ENCODE measurements around the gene CCPG1.
"Not testable (repeated sequence)": the region's sequence is repeated elsewhere in the genome, so short reads cannot be mapped to it uniquely, and the experiment has no call there.

The CCPG1 gene, protein sequence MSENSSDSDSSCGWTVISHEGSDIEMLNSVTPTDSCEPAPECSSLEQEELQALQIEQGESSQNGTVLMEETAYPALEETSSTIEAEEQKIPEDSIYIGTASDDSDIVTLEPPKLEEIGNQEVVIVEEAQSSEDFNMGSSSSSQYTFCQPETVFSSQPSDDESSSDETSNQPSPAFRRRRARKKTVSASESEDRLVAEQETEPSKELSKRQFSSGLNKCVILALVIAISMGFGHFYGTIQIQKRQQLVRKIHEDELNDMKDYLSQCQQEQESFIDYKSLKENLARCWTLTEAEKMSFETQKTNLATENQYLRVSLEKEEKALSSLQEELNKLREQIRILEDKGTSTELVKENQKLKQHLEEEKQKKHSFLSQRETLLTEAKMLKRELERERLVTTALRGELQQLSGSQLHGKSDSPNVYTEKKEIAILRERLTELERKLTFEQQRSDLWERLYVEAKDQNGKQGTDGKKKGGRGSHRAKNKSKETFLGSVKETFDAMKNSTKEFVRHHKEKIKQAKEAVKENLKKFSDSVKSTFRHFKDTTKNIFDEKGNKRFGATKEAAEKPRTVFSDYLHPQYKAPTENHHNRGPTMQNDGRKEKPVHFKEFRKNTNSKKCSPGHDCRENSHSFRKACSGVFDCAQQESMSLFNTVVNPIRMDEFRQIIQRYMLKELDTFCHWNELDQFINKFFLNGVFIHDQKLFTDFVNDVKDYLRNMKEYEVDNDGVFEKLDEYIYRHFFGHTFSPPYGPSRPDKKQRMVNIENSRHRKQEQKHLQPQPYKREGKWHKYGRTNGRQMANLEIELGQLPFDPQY

DNA sequence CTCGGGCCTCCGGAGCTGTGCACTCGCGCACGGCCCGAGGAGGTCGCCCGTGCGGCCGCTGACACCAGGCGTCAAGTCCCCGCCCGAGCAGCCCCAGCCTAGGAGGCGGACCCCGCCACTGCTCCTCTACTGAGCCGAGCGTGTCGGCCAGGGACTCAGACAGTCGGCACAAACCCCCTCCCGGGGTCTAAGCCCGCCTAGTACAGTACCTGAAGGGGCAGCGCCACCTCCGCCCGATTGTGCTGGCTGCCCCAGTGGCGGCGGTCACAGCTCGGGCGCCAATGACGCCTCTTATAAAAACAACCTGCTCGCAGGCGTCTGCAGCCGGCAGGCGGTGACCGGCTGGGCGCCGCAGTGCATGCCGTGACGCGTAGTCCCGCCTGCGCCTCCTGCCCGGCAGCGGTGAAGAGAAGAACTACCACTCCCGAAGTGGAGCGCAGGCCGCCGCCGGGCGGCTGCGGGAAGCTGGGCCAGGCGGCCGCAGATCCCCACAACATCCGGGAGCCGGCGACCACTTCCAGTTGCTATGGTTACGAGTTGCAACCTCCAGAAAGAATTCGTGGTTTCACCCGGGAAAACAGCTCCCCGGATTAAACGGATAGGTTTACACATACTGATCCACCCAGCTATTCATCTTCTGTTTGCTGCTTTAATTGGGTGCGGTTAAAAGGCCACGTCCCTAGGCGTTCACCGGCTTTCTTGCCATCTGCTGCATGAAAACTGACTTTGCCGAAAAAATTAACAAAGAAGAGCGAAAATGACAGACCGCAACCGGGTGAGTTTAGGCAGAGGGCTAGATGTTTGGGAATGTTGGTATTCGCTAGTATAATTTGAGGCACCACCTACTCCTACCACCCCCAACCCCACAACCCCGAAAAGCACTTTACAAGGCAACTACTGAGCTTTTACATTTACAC is at the start of gene CCPG1, which contains the start of gene PIERCE2:
CCPG1 (minus strand) TSS at position 348 of the 917 bp plus-strand sequence. CDS start 18,935 bp downstream, outside the sequence.
PIERCE2 (plus strand) TSS at position 484 of the 917 bp plus-strand sequence; CDS start at position 758, 274 bp downstream.
- DNase-seq = peak; percentile 99

DNA sequence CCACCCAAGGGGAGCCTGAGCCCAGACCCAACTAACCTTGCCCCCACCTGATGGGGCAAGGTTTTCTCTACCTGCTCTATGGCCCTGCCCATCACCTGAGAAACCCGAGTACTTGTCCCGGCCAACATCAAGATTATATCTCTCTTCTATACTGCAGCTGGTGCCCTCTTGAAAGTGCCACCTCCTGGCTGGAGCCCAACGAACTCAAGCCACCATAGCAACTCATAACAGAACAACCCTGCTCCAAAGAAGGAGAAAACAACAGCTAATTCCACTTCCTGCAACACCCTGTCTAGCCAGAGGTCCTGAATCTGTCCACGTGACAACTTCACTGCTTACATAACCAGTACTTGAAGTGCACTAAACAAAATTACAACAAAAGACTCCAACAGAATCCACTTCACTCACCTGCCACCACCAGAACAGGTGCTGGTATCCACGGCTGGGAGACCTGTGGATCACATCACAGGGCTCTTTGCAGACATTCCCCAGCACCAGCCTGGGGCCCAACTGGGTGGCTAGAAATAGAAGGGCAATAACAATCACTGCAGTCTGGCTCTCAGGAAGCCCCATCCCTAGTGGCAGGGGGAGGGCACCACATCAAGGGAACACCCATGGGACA is 49.4 kb upstream of the CCPG1 start:
- no peak for DNase-seq

DNA sequence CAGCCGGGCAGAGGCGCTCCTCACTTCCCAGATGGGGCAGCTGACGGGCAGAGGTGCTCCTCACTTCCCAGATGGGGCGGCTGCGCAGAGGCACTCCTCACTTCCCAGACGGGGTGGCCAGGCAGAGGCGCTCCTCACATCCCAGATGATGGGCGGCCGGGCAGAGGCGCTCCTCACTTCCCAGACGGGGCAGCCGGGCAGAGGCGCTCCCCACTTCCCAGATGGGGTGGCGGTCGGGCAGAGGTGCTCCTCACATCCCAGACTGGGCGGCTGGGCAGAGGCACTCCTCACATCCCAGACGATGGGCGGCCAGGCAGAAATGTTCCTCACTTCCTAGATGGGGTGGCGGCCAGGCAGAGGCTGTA is 38.9 kb upstream of the CCPG1 start:
- not testable (repeated sequence) for DNase-seq

DNA sequence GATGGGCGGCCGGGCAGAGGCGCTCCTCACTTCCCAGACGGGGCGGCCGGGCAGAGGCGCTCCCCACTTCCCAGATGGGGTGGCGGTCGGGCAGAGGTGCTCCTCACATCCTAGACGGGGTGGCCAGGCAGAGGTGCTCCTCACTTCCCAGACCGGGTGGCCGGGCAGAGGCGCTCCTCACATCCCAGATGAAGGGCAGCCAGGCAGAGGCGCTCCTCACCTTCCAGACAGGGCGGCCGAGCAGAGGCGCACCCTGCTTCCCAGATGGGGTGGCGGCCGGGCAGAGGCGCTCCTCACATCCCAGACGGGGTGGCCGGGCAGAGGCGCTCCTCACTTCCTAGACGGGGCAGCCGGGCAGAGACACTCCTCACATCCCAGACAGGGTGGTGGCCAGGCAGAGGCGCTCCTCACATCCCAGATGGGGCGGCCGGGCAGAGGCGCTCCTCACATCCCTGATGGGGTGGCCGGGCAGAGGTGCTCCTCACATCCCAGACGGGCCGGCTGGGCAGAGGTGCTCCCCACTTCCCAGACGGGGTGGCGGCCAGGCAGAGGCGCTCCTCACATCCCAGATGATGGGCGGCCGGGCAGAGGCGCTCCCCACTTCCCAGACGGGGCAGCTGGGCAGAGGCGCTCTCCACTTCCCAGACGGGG is 38.3 kb upstream of the CCPG1 start:
- DNase-seq = not testable (repeated sequence)

DNA sequence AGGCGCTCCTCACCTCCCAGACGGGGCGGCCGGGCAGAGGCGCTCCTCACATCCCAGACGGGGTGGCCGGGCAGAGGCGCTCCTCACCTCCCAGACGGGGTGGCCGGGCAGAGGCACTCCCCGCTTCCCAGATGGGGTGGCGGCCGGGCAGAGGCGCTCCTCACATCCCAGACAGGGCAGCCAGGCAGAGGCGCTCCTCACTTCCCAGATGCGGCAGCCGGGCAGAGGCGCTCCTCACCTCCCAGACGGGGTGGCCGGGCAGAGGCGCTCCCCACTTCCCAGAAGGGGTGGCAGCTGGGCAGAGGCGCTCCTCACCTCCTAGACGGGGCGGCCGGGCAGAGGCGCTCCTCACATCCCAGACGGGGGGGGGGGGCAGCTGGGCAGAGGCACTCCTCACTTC is 37.8 kb upstream of the CCPG1 start:
- not testable (repeated sequence) for DNase-seq

DNA sequence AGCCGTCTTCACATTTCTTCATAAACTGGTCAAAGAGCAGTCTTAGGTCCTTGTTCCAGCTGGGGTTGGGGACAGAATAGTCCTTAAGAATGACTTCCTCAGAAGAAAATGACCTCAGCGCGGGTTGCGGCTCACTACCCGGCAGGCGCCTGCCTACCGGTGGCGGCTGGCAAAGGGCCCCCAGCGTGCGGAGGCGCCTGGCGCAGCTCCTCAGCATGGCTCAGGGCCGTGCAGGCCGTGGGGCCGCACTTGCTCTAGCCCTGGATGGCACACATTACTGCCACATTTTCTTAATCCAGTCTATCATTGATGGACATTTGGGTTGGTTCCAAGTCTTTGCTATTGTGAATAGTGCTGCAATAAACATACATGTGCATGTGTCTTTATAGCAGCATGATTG is 35.0 kb upstream of the CCPG1 start:
- DNase-seq = not testable (repeated sequence)

DNA sequence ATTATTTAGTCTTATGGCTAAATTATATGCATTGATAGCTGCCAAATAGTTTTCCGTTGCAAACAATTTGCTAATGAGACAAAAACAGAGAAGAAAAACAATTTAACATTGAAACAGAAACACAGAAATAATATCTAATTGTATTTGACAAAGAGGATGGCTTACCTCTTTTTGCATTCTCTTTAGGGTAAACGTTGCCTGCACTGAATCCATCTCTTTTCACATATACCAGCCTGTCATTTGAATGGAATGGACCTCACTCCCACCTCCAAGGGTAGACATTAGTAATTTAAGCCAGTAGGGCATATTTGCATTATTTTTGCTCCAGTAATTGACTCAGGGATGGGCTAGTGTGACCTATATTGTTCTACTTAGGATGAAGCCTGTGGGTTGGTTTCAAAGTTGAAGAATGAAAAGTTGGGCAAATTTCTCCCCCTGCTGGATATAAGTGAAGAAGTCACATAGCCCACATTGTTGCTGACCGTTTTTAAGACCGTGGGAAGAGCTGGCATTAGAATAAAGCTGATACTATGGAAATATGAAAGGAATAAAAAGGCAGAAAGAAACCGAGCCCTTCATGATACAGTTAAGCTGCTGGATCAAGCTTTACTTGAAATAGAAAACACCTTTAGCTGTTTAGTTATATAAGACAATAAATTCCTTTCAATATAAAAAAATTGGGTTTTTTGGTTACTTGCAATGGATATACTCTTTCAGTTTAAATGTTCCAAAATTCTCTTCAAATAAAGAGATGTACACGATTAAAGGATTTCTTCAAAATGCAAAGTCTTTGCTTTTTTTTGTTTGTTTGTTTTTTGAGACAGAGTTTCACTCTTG is 27.0 kb upstream of the CCPG1 start:
- peak; percentile 29 for DNase-seq

DNA sequence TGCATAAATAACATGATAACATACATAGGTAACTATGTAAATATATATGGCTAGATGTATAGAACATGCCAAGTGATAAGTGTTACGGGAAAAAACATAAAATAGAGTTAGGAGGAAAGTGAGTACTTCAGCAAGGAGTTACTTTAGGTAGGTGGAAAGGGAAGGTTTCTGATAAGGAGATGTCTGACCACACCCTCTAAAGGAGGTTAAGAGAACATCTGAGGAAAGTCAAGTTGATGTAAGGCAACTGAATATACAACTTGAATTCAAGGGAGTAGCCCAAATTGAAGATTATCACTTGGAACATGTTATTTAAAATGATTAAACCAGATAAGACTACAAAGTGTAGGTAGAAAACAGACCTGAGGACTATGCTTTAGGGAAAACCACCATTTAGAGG is 13.9 kb upstream of the CCPG1 start:
- no peak for DNase-seq

DNA sequence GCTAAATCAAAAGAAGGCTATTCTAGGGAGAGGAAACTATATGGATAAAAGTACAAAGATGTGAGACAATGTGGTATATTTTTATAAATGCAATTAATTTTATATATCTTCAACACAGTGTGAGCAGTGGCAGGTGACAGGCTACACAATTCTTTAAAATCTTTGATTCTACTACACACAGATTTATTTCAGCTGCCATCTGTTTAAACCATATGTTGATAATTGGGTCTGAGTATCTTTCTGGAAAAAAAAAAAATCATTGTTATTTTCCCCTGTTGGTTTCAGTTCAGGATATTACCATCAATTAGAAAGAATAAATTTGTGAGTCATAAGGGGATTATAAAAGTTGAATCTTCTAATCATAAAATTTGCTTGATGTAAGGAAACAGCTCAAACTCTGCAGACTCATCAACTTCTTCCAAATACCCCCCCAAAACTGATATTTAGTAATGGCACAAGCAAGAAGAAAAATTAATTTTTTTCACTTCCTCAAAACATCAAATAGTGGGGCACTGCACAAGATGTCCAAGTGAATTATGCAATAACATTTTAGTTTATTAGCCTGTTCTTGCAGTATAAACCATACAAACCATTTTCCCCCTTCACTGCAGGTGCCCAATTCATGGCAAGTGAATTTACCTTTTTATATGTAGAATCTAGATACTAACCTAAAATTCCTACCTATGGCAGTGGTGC is 12.2 kb upstream of the CCPG1 start:
- DNase-seq = no peak

DNA sequence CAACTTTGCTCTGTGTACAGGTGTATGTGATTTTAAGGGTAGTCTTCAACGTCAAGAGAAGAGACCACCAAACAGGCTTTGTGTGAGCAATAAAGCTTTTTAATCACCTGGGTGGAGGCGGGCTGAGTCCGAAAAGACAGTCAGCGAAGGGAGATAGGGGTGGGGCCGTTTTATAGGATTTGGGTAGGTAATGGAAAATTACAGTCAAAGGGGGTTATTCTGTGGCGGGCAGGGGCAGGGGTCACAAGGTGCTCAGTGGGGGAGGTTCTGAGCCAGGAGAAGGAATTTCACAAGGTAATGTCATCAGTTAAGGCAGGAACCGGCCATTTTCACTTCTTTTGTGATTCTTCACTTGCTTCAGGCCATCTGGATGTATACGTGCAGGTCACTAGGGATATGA is 9.5 kb upstream of the CCPG1 start:
- not testable (repeated sequence) for DNase-seq

DNA sequence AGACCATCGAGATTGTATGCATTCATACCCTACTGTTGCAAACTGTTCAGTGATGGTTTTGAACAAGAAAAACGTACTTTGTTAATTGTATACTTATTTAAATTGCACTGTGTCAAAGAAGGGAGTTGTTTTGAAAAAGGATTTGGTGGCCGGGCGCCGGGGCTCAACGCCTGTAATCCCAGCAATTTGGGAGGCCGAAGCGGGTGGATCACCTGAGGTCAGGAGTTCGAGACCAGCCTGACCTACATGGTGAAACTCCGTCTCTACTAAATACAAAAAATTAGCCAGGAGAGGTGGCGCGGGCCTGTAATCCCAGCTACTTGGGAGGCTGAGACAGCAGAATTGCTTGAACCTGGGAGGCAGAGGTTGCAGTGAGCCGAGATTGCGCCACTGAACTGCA is 817 bp upstream of the CCPG1 start:
- DNase-seq = not testable (repeated sequence)

DNA sequence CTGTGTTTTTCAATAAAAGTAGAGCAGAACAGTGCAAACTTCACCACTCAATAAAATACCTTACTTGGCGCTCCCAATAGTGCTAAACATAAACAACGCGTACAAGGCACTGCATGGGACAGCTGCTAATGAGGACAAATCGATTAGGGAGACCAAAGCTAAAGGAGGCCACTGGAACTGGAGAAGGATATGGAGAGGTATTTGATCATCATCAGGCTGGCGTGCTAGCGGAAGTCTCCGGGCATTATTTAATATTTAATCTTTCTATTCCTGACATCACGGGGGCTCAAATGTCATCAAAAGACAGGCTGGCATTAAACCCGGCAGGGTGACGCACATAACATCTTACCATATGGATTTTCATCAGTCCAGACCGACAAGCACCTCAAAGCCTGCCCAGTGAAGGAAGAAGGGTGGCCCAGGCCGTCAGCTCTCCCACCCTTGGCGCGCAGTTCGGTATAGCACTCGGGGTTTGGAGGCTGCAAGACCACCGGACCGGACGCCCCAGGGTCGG is 604 bp downstream of the CCPG1 start:
- no peak for DNase-seq

DNA sequence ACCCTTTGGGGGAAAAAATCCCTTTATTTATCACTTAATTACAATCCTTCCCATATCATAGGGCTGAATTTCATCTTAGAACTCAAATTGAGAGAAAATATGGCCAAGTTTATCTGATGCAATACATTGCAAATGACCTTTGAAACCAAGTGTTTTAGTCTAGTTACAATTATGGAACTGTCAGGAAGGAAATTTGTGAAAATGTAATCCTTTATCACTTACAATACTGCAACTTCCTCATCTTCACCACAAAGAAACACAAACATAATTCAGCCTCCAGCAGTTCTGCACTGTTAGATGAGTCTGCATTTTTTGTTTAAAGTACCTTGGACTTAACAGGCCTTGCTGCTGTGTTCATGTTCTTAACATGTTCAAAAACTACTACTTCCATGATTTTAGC is 4.6 kb downstream of the CCPG1 start:
- DNase-seq = no peak

DNA sequence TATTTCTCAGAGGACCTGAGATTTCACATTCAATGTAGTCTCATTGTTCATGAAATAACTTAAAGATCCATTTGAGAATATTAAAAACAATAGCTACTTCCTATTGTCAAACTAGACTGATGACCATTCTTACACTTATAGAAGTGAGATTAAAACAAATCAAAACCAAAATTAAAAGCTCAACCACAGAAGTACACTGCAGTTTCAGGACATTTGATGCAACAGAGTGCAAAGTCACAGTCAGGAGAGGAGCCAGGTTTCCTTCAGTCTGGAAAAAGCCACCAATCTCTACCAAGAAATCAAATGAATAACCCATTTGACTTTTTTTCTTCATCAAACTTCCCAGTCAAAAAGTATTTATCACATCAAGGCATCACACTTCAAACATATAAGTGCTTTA is 5.5 kb downstream of the CCPG1 start:
- no peak for DNase-seq

DNA sequence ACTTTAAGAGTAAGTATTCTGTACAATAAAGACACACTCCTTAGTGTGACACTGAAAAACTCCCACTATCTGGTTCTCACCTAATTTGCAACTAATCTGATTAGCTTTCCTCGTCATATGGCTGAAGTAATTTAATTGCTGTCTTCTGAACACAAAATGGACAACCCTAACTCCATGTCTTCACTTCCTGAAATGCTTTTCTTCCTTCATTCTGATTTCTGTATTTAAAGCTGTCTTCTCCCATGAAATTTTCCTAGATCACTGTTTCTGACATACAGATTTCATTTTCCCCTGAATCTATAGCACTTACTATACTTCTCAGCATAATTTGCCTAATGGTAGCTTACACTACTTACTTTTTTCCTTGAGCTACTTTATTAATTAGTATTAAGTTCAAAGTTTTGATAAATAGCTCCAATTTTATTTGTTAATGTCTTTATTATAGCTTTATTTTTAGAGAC is 6.3 kb downstream of the CCPG1 start:
- DNase-seq = no peak

DNA sequence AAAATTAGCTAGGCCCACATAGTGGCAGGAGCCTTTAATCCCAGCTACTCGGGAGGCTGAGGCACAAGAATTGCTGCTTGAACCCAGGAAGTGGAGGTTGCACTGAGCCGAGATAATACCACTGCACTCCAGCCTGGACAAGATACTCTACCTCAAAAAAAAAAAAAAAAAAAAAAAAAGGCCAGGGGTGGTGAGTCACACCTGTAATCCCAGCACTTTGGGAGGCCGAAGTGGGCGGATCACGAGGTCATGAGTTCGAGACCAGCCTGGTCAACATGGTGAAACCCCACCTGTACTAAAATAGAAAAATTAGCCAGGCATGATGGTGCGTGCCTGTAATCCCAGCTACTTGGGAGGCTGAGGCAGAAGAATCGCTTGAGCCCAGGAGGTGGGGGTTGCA is 8.1 kb downstream of the CCPG1 start:
- not testable (repeated sequence) for DNase-seq

DNA sequence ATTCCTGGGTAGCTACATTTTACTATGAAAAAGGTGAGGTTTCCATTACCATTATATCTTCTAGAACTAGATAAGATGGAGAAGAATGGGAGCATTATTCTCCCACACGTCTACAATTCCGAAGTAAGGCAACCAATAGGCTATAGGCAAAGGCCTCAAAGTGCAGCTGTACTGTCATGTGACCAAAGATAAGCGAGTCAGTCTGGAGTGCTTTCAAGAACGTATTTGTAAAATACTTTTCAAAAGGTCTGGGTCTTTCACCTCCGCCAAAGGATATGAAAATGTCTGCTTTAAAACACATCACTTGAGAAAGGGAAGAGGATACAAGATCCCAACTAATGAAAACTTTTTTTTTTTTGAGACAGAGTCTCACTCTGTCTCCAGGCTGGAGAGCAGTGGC is 9.9 kb downstream of the CCPG1 start:
- no peak for DNase-seq

DNA sequence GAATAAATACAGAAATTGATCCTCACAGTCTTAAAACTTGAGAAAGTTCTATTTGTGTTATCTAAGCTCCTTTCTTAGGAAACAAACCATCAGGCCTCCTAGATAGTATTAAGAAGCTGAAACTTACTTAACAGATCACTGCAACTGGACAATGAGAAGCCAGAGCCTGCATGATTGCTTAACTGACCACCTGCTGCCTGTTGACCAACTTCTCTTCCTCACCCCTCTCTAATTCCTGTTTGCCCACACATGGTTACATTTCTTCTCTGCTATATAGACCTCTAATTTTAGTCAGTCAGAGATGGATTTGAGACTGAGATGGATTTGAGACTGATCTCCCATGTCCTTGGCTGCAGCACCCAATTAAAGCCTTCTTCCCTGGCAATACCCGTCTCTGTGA is 13.5 kb downstream of the CCPG1 start:
- no peak for DNase-seq

DNA sequence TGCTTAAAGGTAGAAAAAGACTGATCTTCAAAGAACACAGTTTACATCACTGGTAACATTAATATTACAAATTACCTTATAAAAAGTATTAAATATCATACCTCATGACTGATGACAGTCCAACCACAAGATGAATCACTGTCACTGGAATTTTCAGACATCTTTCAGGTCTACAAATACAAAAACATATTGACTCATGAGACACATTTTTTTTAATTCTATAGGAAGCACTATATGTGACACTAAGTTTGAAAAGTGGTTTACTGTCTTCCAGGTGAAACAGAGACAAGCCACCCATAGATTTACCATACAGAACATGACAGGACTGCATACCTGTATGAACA is 18.9 kb downstream of the CCPG1 start:
- no peak for DNase-seq

DNA sequence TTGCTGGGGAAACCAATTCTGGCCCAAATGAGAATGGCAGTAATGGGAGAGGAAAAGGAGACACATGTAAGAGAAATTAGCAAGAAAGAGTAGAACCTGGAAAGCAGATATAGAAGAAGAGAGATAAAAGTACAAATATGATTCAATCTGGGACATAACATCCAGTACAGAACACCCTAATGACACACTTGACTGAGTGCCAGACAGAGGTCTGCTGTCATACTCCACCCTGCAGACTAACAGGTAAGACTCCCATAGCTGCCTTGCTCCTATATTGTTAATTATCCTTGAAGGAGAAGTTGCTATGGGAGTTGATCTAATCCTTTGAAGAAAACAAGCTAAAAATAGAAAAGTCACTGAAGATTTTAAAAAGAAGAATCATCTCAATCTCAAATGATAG is 21.1 kb downstream of the CCPG1 start:
- DNase-seq = no peak

Data from retina (tissue), 1 donor.